ENCODE results near the gene MARVELD2.

The MARVELD2 gene

GRCh38 chr5:69492923-69493395 lies 78.0 kb downstream of the MARVELD2 start:
- DNase-seq (ENCODE audit: low read depth in 1 of 2, low spot score in 1 of 2) = no peak

GRCh38 chr5:69493396-69494133 lies 78.6 kb downstream of the MARVELD2 start:
- no peak for DNase-seq (ENCODE audit: low read depth in 1 of 2, low spot score in 1 of 2)

Measured in activated T-helper 1 cell treated with anti-CD3 and anti-CD28 coated beads, Interleukin-2, amount 50 U/mL, for 16 hours (primary cell).